Hematopoietic multipotent progenitor cell treated with erythropoietin and hydrocortisone succinate and interleukin-3 and kit ligand, for 17 days (in vitro differentiated cells): ENCODE measurements around the gene TLK1.

ENCODE experiments used
- DNase-seq: peaks from one replicate; pipeline ENCODE4 v3.0.0-alpha.2; 2015; ENCODE audit warnings: low spot score

The TLK1 gene

GRCh38 chr2:170999654-171000053 is 161.0 kb downstream of the TLK1 start:
- no peak for DNase-seq

- no peak for DNase-seq
Measured at GRCh38 chr2:170997893-170998597, 162.6 kb downstream of the TLK1 start.

- DNase-seq, result no peak
Measured at GRCh38 chr2:170996316-170996715, 164.4 kb downstream of the TLK1 start.

GRCh38 chr2:170991398-170992182 is 169.1 kb downstream of the TLK1 start:
- DNase-seq, result no peak

- no peak for DNase-seq
Measured at GRCh38 chr2:170986566-170987258, 174.0 kb downstream of the TLK1 start.

GRCh38 chr2:170985407-170985806 is 175.3 kb downstream of the TLK1 start:
- DNase-seq, result no peak

GRCh38 chr2:170984079-170984478 is 176.6 kb downstream of the TLK1 start:
- DNase-seq, result no peak

- DNase-seq, result no peak
Measured at GRCh38 chr2:170975943-170976270, 184.8 kb downstream of the TLK1 start.

- no peak for DNase-seq
Measured at GRCh38 chr2:170975127-170975942, 185.4 kb downstream of the TLK1 start.

- DNase-seq, result no peak
Measured at GRCh38 chr2:170974304-170974993, 186.2 kb downstream of the TLK1 start.

- DNase-seq, result peak; percentile 81
Measured at GRCh38 chr2:170973492-170974303, 187.0 kb downstream of the TLK1 start.

GRCh38 chr2:170973225-170973491 is 187.5 kb downstream of the TLK1 start:
- DNase-seq, result no peak

- no peak for DNase-seq
Measured at GRCh38 chr2:170972296-170973224, 188.1 kb downstream of the TLK1 start.

GRCh38 chr2:170971071-170971470 is 189.6 kb downstream of the TLK1 start:
- DNase-seq, result no peak

GRCh38 chr2:170969872-170970496 is 190.7 kb downstream of the TLK1 start:
- DNase-seq, result no peak

GRCh38 chr2:170969030-170969429 is 191.7 kb downstream of the TLK1 start:
- DNase-seq, result no peak

GRCh38 chr2:170968205-170969003 is 192.3 kb downstream of the TLK1 start:
- DNase-seq, result no peak

GRCh38 chr2:170967553-170967952 is 193.1 kb downstream of the TLK1 start:
- DNase-seq, result no peak
